ENCODE data around the gene RTCB.
A peak's percentile ranks its signal among the peaks of the same experiment; 100 is the strongest.

Gene RTCB

GRCh38 chr22:32411829-32412592, at the start of gene RTCB:
TSS of gene RTCB (minus strand) at chr22:32412247. CDS start at chr22:32412156, 91 bp downstream.
- peak; percentile 91 for DNase-seq

- DNase-seq, result no peak
Observed at GRCh38 chr22:32457031-32457430, 45.0 kb upstream of the RTCB start.

- DNase-seq, result no peak
Observed at GRCh38 chr22:32448980-32449379, 36.9 kb upstream of the RTCB start.

GRCh38 chr22:32446321-32446720, 34.3 kb upstream of the RTCB start:
- no peak for DNase-seq

GRCh38 chr22:32444068-32444467, 32.0 kb upstream of the RTCB start:
- peak; percentile 7 for DNase-seq

- no peak for DNase-seq
Observed at GRCh38 chr22:32430352-32430751, 18.3 kb upstream of the RTCB start.

- DNase-seq, result no peak
Observed at GRCh38 chr22:32426881-32427280, 14.8 kb upstream of the RTCB start.

GRCh38 chr22:32423664-32424063, 11.6 kb upstream of the RTCB start:
- no peak for DNase-seq

- DNase-seq, result no peak
Observed at GRCh38 chr22:32422062-32422461, 10.0 kb upstream of the RTCB start.

- no peak for DNase-seq
Observed at GRCh38 chr22:32421484-32421883, 9.4 kb upstream of the RTCB start.

GRCh38 chr22:32417906-32418305, 5.9 kb upstream of the RTCB start:
- DNase-seq, result no peak

- DNase-seq, result no peak
Observed at GRCh38 chr22:32416556-32417085, 4.6 kb upstream of the RTCB start.

- DNase-seq, result no peak
Observed at GRCh38 chr22:32414191-32414590, 2.1 kb upstream of the RTCB start.

GRCh38 chr22:32413719-32414118, 1.7 kb upstream of the RTCB start:
- DNase-seq, result peak; percentile 45

GRCh38 chr22:32411402-32411801, 645 bp downstream of the RTCB start:
- DNase-seq, result peak; percentile 62

- DNase-seq, result no peak
Observed at GRCh38 chr22:32410459-32410858, 1.6 kb downstream of the RTCB start.

GRCh38 chr22:32409977-32410376, 2.1 kb downstream of the RTCB start:
- DNase-seq, result no peak

GRCh38 chr22:32407936-32408335, 4.1 kb downstream of the RTCB start:
- no peak for DNase-seq

GRCh38 chr22:32407312-32407711, 4.7 kb downstream of the RTCB start:
- DNase-seq, result no peak

- no peak for DNase-seq
Observed at GRCh38 chr22:32404021-32404420, 8.0 kb downstream of the RTCB start.

GRCh38 chr22:32401486-32401885, 10.6 kb downstream of the RTCB start:
- no peak for DNase-seq

GRCh38 chr22:32396746-32397145, 15.3 kb downstream of the RTCB start:
- no peak for DNase-seq

- no peak for DNase-seq
Observed at GRCh38 chr22:32396255-32396654, 15.8 kb downstream of the RTCB start.

- DNase-seq, result no peak
Observed at GRCh38 chr22:32395107-32395506, 16.9 kb downstream of the RTCB start.

GRCh38 chr22:32389685-32390084, 22.4 kb downstream of the RTCB start:
- no peak for DNase-seq

Data from kidney glomerular epithelial cell (primary cell).